Keratinocyte (primary cell): ENCODE data around the gene CCDC137. TPM values are rescaled to one million over a fixed set of nuclear protein-coding genes. Genes with fewer than 3 reads are reported as not detected.

Source experiments
- DNase-seq: peaks from one replicate; pipeline ENCODE4 v3.0.0-alpha.2; 2011; ENCODE audit warnings: low read depth, missing footprints, low spot score
- FAIRE-seq: peaks from 2 replicates; lab custom pipeline; 2011; peaks lifted over from hg19 to GRCh38; lab: Jason Lieb, UNC
- H2AFZ ChIP-seq: 2 replicates; pipeline ENCODE4 v1.6.0; 2012; ENCODE audit warnings: low read length, control low read depth, inconsistent platforms; ENCODE audit not compliant: control insufficient read depth
- H3K27ac ChIP-seq: 2 replicates; pipeline ENCODE4 v1.5.1; 2011; ENCODE audit warnings: low read length; ENCODE audit not compliant: control insufficient read depth, insufficient read depth
- H3K27me3 ChIP-seq: 3 replicates; pipeline ENCODE4 v1.6.0; 2011; ENCODE audit warnings: low read length; ENCODE audit not compliant: control insufficient read depth, insufficient read depth; ENCODE audit errors: extremely low read depth
- H3K36me3 ChIP-seq, 2 experiments: 2 replicates in 1 of 2; 3 replicates in 1 of 2; pipeline ENCODE4 v1.5.1; 2011; ENCODE audit warnings: low read length in 2 of 2, mild to moderate bottlenecking in 1 of 2; ENCODE audit not compliant: control insufficient read depth in 2 of 2, insufficient read depth in 2 of 2; ENCODE audit errors: extremely low read depth in 1 of 2
- H3K4me1 ChIP-seq: 3 replicates; pipeline ENCODE4 v1.5.1; 2011; ENCODE audit warnings: low read length; ENCODE audit not compliant: control insufficient read depth, insufficient read depth; ENCODE audit errors: extremely low read depth
- H3K4me2 ChIP-seq: 3 replicates; pipeline ENCODE4 v1.6.0; 2011; ENCODE audit warnings: low read depth, low read length; ENCODE audit not compliant: control insufficient read depth, insufficient read depth; ENCODE audit errors: extremely low read depth
- H3K4me3 ChIP-seq, 3 experiments: fragments of 200-600 bp in 1 of 3; sonication (generic) in 1 of 3; 2 replicates in 2 of 3; 3 replicates in 1 of 3; pipeline ENCODE4 v1.5.1; 2011 to 2016; ENCODE audit warnings: low read length in 3 of 3, mild to moderate bottlenecking in 3 of 3, control low read depth in 2 of 3, inconsistent platforms in 1 of 3, low read depth in 1 of 3, mixed read lengths in 1 of 3, mixed run types in 1 of 3, moderate library complexity in 1 of 3; ENCODE audit not compliant: control insufficient read depth in 2 of 3, insufficient read depth in 2 of 3; ENCODE audit errors: extremely low read depth in 1 of 3
- H3K79me2 ChIP-seq: 2 replicates; pipeline ENCODE4 v1.6.0; 2012; ENCODE audit warnings: low read length; ENCODE audit not compliant: control insufficient read depth, insufficient read depth
- H3K9ac ChIP-seq: 3 replicates; pipeline ENCODE4 v1.6.0; 2011; ENCODE audit warnings: low read length; ENCODE audit not compliant: control insufficient read depth, insufficient read depth; ENCODE audit errors: extremely low read depth
- H3K9me1 ChIP-seq: 3 replicates; pipeline ENCODE4 v1.6.0; 2011; ENCODE audit warnings: low read length; ENCODE audit not compliant: control insufficient read depth, insufficient read depth; ENCODE audit errors: extremely low read depth
- H3K9me3 ChIP-seq: 2 replicates; pipeline ENCODE4 v1.5.1; 2012; ENCODE audit warnings: low read depth, low read length; ENCODE audit not compliant: control insufficient read depth
- H4K20me1 ChIP-seq: 3 replicates; pipeline ENCODE4 v1.6.0; 2011; ENCODE audit warnings: low read length; ENCODE audit not compliant: control insufficient read depth, insufficient read depth; ENCODE audit errors: extremely low read depth
- EZH2 ChIP-seq: IDR thresholded peaks from one replicate; pipeline ENCODE4 v1.6.1; 2012; ENCODE audit warnings: inconsistent platforms, mild to moderate bottlenecking, low read length, moderate library complexity
- dilution Hi-C: fragments of 300-500 bp; cut with MboI; formaldehyde crosslinking; loops from one replicate; pipeline ENCODE4 v1.7.0; 2020; ENCODE audit warnings: low sequenced_read_pairs; ENCODE audit not compliant: extremely low pct_ligation_motif_present
- polyA plus RNA-seq, 5 experiments: library from polyadenylated mRNA; depleted of rRNA in 3 of 5; stranded (reverse) in 3 of 5; stranded (forward) in 1 of 5; unstranded in 1 of 5; fragments of >200 nt; gene quantifications; 1 replicate in 1 of 5; 2 replicates in 3 of 5; 3 replicates in 1 of 5; pipeline versions ENCODE4 v1.2.1 to v1.2.3, GENCODE V29; 2011 to 2012; ENCODE audit warnings: missing spikeins in 2 of 5, low read depth in 1 of 5, low replicate concordance in 1 of 5
- TF ChIP-seq, protein P1 (sequence below), 3 experiments: IDR thresholded peaks in 1 of 3; conservative IDR thresholded peaks in 1 of 3; optimal IDR thresholded peaks in 1 of 3; 2 replicates in 2 of 3; 3 replicates in 1 of 3; pipeline versions ENCODE3 to v1.5.1; 2011; ENCODE audit warnings: low read length in 3 of 3, mild to moderate bottlenecking in 3 of 3, moderate library complexity in 2 of 3, control low read depth in 1 of 3, inconsistent platforms in 1 of 3; ENCODE audit not compliant: insufficient read depth in 2 of 3; ENCODE audit errors: extremely low read depth in 1 of 3

The CCDC137 gene
- polyA plus RNA-seq, 1 donor (not counting 4 experiments of a cell fraction or from before 2014, with no cell fraction given): 15.4 TPM

- TF ChIP-seq, protein P1, sequence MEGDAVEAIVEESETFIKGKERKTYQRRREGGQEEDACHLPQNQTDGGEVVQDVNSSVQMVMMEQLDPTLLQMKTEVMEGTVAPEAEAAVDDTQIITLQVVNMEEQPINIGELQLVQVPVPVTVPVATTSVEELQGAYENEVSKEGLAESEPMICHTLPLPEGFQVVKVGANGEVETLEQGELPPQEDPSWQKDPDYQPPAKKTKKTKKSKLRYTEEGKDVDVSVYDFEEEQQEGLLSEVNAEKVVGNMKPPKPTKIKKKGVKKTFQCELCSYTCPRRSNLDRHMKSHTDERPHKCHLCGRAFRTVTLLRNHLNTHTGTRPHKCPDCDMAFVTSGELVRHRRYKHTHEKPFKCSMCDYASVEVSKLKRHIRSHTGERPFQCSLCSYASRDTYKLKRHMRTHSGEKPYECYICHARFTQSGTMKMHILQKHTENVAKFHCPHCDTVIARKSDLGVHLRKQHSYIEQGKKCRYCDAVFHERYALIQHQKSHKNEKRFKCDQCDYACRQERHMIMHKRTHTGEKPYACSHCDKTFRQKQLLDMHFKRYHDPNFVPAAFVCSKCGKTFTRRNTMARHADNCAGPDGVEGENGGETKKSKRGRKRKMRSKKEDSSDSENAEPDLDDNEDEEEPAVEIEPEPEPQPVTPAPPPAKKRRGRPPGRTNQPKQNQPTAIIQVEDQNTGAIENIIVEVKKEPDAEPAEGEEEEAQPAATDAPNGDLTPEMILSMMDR (optimal IDR thresholded peaks at IDR 0.05 in 1 of 3, IDR thresholded peaks at IDR 0.05 in 1 of 3, conservative IDR thresholded peaks at IDR 0.05 in 1 of 3; ENCODE audit: extremely low read depth in 1 of 3, insufficient read depth in 2 of 3, low read length in 3 of 3): no peak
- TF ChIP-seq EZH2: no peak
These were observed 35.1 kb upstream of the CCDC137 start for GRCh38 chr17:81631482-81631881.

GRCh38 chr17:81635431-81635830 is 31.1 kb upstream of the CCDC137 start:
- peaks cover 3% of the 10 kb centered on the region for H3K9me1 ChIP-seq
- H3K27ac ChIP-seq: peak overlapping the region; percentile 83
- no peaks in the 10 kb centered on the region for H3K27me3 ChIP-seq
- peaks cover 3% of the 10 kb centered on the region for H4K20me1 ChIP-seq
- peaks cover 2% of the 10 kb centered on the region in 2 experiments for H3K36me3 ChIP-seq
- no peak overlapping the region for H2AFZ ChIP-seq
- H3K9me3 ChIP-seq: no peaks in the 10 kb centered on the region
- H3K4me2 ChIP-seq: peak overlapping the region; percentile 82
- peaks cover 57% of the 10 kb centered on the region for H3K79me2 ChIP-seq
- dilution Hi-C loops: no loop called here
- TF ChIP-seq EZH2: no peak
- TF ChIP-seq, protein P1 (optimal IDR thresholded peaks at IDR 0.05 in 1 of 3, IDR thresholded peaks at IDR 0.05 in 1 of 3, conservative IDR thresholded peaks at IDR 0.05 in 1 of 3; ENCODE audit: extremely low read depth in 1 of 3, insufficient read depth in 2 of 3, low read length in 3 of 3): no peak
- peak overlapping the region; percentile 96 for H3K9ac ChIP-seq
- no peak for DNase-seq
- FAIRE-seq: no peak
- peaks cover 13% of the 10 kb centered on the region for H3K4me1 ChIP-seq
- H3K4me3 ChIP-seq: peak overlapping the region; percentile 85 to 97 (median 88)

More at GRCh38 chr17:81631482-81631881, 35.1 kb upstream of the CCDC137 start:
- dilution Hi-C loops: no loop called here
- no peak overlapping the region for H3K4me3 ChIP-seq
- no peak for DNase-seq
- no peak overlapping the region for H3K27ac ChIP-seq
- FAIRE-seq: no peak
- peaks cover 3% of the 10 kb centered on the region for H3K9me1 ChIP-seq
- peaks cover 8% of the 10 kb centered on the region for H3K4me1 ChIP-seq
- H3K79me2 ChIP-seq: peaks cover 62% of the 10 kb centered on the region
- no peak overlapping the region for H3K4me2 ChIP-seq
- H3K9me3 ChIP-seq: no peaks in the 10 kb centered on the region
- no peak overlapping the region for H3K9ac ChIP-seq
- H2AFZ ChIP-seq: no peak overlapping the region
- H4K20me1 ChIP-seq: peaks cover 3% of the 10 kb centered on the region
- H3K27me3 ChIP-seq: no peaks in the 10 kb centered on the region
- peaks cover 14 to 20% of the 10 kb centered on the region in 2 experiments for H3K36me3 ChIP-seq
